CD4-positive, alpha-beta T cell treated with Interleukin-17A for 1 hour (primary cell): ENCODE data around the gene SYNJ1.

Experiments
- DNase-seq: peaks from one replicate; pipeline ENCODE4 v3.0.0-alpha.2; 2020

Gene SYNJ1

DNA sequence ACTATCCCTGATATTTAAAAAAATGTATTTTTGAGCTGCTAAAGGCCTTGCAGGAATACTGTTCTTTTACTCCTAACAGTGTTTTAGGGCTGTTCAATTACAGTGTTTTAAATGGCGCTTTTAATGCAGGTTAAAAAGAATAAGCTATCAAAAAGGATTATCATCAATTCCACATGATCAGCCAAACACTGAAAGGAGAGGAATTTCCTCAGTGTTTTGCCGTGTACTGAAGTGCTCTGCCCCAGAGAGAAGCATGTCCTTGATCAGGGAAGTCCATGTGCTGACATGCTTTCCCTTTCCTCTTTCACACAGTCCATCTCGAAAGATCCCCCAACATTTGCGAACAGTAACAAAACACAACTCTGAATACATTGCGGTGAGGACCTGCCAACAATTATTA, 119.0 kb downstream of the SYNJ1 start:
- DNase-seq, result no peak

DNA sequence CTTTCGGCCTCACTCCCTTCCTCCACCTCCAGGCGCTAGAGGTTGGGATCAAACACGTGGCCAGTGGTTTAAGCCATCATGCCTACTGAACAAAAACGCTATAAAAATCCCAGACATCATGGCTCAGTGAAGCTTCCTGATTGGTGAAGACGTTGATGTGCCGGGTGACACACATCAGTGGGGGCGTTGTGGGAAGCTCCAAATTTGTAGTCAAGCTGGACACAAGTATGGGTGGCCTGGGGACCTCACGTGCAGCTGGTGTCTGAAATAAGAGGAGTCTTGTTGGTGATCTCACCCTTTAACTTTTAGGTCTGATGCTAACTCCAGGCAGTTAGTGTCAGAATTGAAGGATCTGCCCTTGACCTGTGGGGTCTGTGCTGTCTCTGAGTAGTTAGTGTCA, 122.3 kb downstream of the SYNJ1 start:
- no peak for DNase-seq

DNA sequence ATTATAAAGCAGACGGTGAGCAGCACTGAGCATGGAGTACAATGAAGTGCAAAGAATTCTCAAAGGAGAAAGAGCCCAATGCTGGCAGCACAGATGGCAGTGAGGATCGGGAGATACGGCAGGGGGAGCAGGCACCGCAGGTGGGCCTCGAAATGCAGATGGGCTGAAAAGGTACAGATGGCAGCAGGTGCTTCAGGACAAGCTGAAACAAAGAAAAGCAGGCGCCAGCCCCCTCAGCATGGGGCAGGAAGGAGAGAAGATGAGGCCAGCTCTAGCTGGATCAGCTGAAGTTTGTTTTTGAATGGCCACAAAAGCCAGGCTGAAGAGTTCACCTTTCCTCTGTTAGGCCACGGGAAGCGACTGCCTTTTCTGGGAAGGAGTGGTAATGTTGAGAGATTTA, 123.3 kb downstream of the SYNJ1 start:
- no peak for DNase-seq

DNA sequence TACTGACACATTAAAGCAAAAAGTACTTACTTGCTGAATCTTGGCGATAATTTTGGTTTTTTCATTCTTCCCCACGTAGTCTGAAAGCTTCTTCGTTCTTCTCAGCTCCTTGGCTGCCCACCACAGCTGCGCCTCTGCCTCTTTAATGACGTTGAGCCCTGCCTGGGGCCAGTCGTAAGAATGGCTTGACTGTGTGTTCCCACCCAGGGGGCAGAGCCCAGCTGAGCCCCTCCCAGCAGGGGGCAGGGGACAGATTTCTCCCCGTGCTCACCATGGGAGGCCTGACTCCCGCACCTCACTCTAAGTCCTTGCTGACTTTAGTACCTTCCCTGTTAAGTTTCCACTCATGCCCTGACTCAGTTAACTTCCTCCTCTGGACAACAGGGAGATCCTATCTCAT, 124.7 kb downstream of the SYNJ1 start:
- DNase-seq, result no peak

DNA sequence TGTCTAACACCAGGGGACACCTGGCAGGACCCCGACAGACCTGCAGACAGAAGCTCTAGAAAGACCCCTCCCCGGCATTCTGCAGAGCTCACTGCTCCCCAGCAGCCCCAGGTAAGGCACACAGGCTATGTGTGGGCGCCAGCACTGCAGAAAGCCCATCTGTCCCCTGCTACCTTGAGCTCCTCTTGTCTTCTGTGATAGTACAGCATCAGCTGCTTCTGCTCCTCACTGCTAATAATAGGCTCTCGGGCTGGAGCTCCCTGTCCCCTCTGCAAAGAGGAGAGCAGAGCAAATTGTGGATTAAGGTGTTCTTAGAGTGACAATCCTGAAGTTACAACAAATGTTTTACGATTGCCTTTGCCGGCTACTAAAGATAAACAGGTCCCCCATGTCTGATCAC, 125.7 kb downstream of the SYNJ1 start:
- DNase-seq, result no peak

DNA sequence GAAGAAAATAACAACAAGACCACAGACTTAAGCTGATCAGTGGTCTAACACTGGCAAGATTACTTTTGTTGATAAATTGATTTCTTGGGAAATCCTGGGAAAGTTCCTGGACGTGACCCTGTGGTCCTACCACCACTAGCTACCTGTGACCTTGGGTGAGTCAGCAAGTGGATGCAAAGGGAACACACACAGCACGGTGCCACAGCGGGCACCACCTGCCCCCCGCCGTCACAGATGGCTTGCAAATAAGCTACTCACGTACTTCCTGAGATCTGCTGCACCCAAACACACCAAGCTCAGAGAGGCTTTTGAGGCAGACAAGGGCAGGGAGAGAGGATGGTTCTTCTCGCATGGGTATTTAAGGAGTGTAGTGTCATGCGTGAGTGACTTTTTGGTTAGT, 128.3 kb downstream of the SYNJ1 start:
- no peak for DNase-seq

DNA sequence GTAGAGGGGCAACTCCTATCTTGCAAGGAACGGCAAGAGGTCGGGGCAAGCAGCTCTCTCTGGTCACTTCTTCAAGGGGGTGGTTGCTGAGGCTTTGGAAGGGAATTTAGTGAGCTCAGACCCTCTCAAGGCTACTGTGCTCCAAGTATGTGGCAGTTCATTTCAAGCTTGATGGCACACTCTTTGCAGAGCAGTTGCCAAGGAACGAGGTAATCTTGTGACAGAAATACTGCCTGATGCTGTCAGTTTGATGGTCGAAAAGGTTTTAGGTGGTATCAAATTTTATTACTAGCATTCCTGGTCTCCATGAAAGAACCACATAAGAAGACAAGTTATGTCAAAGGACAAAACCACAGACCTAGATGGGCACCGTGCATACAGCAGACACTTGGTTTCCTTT, 128.7 kb downstream of the SYNJ1 start:
- no peak for DNase-seq

DNA sequence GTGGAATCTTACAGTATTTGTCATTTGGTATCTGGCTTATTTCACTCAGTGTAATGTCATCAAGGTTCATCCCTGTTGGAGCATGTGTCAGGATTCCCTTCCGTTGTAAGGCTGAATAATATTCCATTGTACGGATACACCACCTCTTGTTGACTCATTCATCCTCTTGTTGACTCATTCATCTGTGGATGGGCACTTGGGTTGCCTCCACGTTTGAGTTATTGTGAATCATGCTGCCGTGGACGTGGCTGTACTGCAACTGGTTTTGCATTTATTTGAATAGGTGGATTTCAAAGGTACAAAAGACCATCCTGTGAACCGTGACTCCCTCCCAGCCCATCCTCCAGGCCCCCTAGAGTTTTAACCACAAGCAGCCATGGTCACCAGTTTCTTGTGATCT, 130.6 kb downstream of the SYNJ1 start:
- no peak for DNase-seq

DNA sequence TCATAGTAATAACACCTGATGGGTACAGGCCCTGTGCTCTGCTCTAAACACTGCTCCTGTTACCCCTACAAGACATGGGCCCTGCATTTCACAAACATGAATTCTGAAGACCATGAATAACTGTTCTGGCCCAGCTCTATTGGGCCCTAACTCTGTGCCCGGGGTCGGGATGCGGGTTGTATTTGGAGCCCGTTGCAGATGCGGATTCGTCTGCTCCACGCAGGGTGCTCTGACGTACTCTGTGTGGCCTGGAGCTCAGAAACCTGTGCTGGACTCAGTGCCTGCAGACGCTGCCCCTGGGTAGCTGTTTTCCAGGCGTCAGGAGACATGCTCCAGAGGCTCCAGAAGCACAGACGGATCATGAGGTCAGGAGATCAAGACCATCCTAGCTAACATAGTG, 132.4 kb downstream of the SYNJ1 start:
- no peak for DNase-seq

DNA sequence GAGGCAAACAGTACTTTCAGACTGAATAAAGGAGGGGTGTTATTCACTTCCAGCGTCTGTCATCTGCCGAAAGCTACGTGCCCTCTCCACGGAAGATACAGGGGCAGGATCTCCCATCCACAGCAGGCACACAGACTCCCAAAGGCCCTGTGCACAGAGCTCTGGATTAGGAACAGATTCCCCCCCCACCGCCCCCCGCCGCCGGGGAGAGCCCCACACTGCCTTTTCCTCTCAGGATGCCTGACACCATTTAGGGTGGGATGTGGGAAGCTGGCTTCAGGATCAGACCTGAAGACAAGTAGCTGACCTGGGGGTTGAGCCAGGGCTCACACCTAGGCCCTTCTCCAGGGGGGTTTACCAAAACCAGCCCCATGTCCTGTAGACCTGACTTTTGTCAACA, 134.1 kb downstream of the SYNJ1 start:
- DNase-seq, result no peak

DNA sequence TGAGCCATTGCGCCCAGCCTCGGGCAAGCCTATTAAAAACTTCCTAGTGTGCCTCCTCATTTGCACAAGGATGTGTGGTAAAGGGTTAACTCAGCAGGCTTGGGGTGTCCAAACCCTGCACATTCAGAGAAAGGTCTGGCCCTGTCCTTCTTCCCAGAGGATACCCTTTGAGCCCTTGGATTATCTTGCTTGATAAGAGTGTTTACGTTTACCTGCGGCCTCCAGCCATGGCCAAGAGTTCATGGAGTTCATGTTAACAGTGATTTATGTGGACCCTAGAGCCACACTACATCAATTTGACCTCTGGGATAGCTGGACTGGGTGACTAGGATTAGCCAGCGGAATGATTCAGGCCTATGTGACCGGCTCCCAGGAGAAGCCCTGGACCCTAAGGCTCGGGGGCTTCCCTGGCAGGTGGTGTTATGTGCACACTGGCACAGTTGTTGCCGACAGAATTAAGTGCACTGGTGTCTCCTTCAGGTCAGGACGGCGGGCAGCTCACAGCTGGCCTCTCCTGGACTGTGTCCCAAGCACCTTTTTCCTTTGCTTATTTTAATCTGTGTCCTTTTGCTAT, 134.8 kb downstream of the SYNJ1 start:
- DNase-seq, result no peak

DNA sequence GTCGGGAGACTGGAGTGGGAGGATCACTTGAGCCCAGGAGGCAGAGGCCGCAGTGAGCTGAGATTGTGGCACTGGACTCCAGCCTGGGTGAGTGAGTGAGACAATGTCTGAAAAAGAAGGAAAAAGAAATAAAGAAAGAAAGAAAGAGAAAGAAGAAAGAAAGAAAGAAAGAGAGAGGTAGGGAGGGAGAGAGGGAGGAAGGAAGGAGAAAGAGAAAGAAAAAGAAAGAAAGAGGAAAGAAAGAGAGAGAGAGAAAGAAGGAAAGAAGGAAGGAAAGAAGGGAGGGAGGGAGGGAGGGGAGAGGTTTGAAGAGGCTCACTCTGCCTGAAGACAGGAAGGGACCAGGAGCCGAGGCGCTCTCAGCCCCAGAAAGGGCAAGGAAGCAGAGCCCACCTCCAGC, 137.7 kb downstream of the SYNJ1 start:
- DNase-seq, result no peak

DNA sequence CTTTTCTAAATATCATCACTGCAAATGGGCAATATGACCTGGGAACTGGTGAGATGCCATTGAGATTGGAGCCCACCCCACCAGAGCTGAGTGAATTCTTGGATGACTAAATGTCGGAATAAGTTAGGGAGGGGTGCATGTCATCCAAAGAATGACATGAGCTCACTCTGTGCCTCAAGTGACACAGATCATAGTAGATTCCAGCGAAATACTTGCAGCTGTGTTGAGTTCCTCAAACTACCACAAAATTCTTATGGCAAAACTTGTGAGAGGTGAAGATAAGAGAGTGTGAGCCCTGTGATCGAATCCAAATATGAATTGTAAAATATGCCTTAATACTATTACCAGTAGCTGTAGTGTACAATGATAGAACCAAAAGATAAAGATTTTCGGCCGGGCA, 140.2 kb downstream of the SYNJ1 start:
- no peak for DNase-seq

DNA sequence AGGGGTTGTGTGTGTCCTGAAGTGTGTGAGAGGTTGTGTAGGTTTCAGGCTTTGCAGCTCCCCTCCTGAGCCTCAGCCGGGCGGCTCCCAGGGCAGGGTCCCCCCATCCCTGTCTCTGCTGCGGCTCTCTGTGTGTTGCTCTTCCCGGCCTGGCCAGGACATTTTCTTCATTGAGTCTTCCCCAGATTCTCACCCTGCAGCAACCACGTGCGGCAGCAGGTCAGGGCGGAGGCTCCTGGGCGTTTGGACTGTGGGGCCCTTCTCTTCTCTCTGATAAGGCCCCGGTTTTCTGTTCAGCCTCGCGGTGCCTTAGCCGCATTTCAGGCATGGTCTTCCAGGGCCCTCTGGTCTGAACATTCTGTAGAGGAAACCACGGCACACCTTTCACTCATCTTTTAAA, 140.7 kb downstream of the SYNJ1 start:
- DNase-seq, result no peak

DNA sequence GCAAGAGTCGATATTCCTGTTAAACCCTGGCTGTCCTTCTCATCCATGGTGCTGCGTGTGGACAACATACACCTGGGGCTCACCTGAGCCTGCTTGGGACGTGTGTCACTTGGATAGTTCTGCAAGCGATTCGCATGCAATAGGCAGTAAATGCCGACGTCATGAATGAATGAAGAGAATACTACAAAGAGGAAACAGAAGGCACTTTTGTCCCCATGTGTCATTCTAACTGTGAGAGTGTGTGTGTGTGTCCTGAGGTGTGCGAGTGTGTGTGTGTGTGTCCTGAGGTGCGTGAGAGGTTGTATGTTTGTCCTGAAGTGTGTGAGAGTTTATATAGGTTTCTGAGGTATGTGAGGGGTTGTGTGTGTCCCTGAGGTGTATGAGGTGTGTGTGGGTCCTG, 141.8 kb downstream of the SYNJ1 start:
- no peak for DNase-seq

DNA sequence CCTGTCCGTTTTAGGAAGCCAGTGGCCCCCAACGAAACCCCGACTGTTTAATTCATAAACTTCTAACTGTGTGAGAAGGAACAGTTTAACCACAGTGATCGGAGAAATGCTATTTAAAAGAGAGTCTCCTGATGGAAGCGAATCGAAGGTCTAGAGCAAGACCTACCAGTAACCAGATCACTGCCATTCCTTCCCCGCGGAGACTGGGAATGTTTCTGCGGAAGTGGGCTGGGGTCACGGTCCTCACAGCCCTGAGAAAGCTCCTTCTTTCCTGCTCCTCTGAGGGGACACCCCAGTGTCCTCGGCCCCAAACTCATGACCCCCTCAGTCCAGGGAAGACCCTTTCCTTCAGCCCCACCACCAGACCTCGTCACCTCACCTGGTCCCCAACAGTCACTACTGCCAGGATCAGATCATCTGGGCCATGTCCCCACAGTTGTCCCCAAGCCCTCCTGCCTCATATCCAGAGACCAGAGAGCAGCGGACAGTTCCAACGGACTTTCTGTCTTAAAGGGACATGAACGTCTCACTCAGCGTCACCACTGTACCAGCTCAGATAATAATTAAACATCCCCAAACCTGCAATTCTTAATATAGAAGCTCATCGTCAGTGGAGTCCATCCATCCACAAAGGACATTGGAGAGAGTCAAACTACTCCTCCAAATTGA, 142.6 kb downstream of the SYNJ1 start, which contains the start of gene TCP10L:
Gene TCP10L (minus strand): TSS at position 482 of the 669 bp plus-strand sequence. CDS start 1,219 bp downstream, outside the sequence.
- DNase-seq, result no peak

DNA sequence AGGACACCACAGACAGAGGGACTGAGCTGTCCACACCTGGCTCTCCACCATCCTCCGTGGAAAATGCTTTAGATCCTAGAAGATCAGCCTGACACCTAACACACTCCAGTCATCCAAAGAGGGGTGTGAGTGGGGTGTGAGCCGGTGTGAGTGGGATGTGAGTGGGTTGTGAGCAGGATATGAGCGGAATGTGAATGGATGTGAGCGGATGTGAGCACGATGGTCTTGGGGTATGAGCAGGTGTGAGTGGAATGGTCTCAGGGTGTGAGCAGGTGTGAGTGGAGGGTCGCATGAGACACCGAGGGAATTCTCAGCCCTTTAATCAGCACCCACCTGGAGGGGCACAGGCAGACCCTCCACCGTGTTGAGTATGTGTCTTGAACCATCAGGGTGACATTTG, 143.3 kb downstream of the SYNJ1 start:
- no peak for DNase-seq

DNA sequence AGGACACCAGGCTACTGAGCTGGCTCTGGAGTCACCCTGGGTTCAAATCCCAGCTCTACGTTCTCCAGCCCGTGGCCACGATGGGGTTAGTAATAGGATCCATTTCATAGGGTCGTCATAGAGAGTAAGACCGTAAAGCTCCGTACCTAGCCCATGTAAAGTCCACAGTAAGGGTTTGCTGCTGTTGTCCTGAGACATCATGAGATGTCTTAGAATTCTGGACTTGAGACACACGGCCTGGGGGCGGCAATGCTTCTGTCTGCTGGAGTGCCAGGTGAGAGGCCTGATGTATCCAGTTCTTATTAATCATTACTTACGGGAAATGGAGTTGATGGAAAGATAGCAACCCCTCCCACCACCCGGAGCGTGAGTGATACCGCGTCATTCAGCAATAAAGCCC, 146.1 kb downstream of the SYNJ1 start:
- no peak for DNase-seq

DNA sequence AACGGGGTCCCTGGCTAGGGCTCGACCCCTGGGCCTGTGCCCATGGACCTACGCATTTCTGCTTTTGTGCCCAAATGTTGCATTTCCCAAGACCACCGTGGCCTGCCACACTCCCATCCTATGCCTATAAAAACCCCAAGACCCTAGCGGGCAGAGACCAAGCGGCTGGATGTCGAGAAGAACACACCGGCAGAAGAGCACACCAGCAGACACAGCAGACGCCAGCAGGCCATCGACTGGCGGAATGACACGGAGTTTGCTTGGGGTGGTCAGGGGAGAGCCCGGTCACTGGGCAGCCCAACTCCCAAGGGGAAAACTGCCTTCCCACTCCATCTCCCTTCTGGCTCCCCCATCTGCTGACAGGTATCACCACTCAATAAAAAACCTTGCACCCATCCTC, 146.9 kb downstream of the SYNJ1 start:
- DNase-seq, result no peak
